Erythroblast (primary cell): ENCODE results near the gene CEP85L.

Experiments used
- GATA1 ChIP-seq: IDR thresholded peaks from 2 replicates; pipeline ENCODE4 v1.6.1; 2011; ENCODE audit warnings: low read depth, mild to moderate bottlenecking, control low read depth, low read length, moderate library complexity
- POLR2A ChIP-seq: IDR thresholded peaks from 2 replicates; pipeline ENCODE4 v1.6.1; 2011; ENCODE audit warnings: mild to moderate bottlenecking, low read length

DNA sequence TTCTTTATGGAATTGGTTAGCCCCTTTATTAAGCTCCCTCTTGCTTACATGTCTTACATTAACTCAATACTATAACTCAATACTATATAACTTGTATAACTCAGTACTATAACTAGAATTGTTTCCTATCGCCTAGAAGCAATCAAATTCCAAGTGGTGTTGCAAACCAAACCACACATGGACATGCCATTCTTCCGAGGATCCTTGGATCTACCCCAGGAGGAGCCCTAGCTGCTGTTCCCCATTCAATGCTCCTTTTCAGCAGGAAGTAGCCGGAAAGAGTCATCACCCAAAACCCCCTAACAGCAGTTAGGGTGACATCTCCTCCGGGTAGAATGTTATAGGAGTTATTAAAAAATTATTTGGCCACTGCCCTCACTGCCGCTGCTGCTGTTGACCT lies 62.8 kb downstream of the CEP85L start:
- TF ChIP-seq POLR2A (no peak), GATA1 (no peak)
